ENCODE results near the gene GATAD2B.

GATAD2B gene

DNA sequence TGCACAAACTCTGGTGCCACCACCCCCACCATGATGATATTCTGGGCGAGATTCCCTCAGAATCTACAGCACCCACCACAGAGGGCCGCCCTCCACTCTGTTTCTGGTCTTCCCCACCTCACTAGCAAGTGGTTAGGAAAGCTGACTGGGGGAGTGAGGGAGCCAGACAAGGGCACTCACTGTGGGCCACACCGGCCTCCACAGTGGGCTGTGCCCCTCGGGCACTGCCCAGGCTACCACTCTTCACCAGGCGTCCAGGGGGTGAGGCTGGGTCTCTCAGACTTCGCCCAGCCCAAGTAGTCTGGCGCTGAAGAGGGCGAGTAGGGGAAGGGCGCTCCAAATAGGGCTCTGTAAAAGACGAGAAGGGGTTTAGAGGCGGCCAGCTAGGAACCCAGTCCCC lies 11.2 kb upstream of the GATAD2B start:
- no peaks in the 10 kb centered on the region for H3K4me1 ChIP-seq (ENCODE audit: insufficient read depth, low read length, poor library complexity, severe bottlenecking)
- no peaks in the 10 kb centered on the region for H4K20me1 ChIP-seq (ENCODE audit: insufficient read depth, low read length, poor library complexity, severe bottlenecking)
- no peak overlapping the region for H2AFZ ChIP-seq (ENCODE audit: low read length)
- TF ChIP-seq EZH2phosphoT487 (IDR thresholded peaks at IDR 0.05; ENCODE audit: borderline replicate concordance) = no peak
- TF ChIP-seq, protein P1, sequence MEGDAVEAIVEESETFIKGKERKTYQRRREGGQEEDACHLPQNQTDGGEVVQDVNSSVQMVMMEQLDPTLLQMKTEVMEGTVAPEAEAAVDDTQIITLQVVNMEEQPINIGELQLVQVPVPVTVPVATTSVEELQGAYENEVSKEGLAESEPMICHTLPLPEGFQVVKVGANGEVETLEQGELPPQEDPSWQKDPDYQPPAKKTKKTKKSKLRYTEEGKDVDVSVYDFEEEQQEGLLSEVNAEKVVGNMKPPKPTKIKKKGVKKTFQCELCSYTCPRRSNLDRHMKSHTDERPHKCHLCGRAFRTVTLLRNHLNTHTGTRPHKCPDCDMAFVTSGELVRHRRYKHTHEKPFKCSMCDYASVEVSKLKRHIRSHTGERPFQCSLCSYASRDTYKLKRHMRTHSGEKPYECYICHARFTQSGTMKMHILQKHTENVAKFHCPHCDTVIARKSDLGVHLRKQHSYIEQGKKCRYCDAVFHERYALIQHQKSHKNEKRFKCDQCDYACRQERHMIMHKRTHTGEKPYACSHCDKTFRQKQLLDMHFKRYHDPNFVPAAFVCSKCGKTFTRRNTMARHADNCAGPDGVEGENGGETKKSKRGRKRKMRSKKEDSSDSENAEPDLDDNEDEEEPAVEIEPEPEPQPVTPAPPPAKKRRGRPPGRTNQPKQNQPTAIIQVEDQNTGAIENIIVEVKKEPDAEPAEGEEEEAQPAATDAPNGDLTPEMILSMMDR (conservative IDR thresholded peaks at IDR 0.05; ENCODE audit: low read length) = no peak
- no peaks in the 10 kb centered on the region for H3K79me2 ChIP-seq (ENCODE audit: insufficient read depth, low read length)
- H3K27me3 ChIP-seq (ENCODE audit: insufficient read depth, low read length, poor library complexity, severe bottlenecking) = no peaks in the 10 kb centered on the region
- H3K4me3 ChIP-seq (ENCODE audit: low read length, poor library complexity, severe bottlenecking) = no peak overlapping the region
- peaks cover 35% of the 10 kb centered on the region; the same call in 1 of the 2 replicates for H3K36me3 ChIP-seq (ENCODE audit: insufficient read depth, low read length)
- no peaks in the 10 kb centered on the region for H3K9me3 ChIP-seq (ENCODE audit: insufficient read depth, low read depth, low read length)
- no peak overlapping the region for H3K4me2 ChIP-seq (ENCODE audit: low read depth, low read length, poor library complexity, severe bottlenecking)
- H3K9ac ChIP-seq (ENCODE audit: low read depth, low read length, poor library complexity, severe bottlenecking) = no peak overlapping the region
- H3K9me2 ChIP-seq (replicated peaks; ENCODE audit: low read depth, low read length) = no peaks in the 10 kb centered on the region
- H3F3A ChIP-seq (ENCODE audit: low read depth) = no peaks in the 10 kb centered on the region

DNA sequence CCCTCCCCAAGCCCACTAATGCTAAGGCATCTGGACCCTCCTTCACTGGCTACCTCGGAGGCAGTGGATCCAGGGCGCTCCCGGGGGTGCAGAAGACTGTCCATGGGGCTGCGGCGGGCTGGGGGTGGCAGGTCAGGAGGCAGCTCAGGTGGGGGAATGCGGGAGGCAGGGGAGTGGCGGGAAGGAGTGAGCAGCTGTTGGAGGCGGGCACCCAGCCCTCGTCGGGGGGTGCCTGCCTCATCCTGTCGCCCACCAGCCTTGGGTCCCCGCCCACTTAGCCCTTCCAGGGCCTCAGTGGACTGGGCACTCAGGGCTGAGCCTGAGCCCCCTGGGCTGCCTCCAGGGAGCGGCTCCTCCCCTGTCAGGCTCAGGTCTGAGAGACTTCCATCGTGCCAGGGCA lies 10.7 kb upstream of the GATAD2B start:
- Histone ChIP-seq H3K27me3 (ENCODE audit: insufficient read depth, low read length, poor library complexity, severe bottlenecking) (no peaks in the 10 kb centered on the region), H4K20me1 (ENCODE audit: insufficient read depth, low read length, poor library complexity, severe bottlenecking) (no peaks in the 10 kb centered on the region), H3K4me1 (ENCODE audit: insufficient read depth, low read length, poor library complexity, severe bottlenecking) (no peaks in the 10 kb centered on the region), H3K9me2 (replicated peaks; ENCODE audit: low read depth, low read length) (no peaks in the 10 kb centered on the region), H3K4me2 (ENCODE audit: low read depth, low read length, poor library complexity, severe bottlenecking) (no peak overlapping the region), H3K79me2 (ENCODE audit: insufficient read depth, low read length) (no peaks in the 10 kb centered on the region), H3K9ac (ENCODE audit: low read depth, low read length, poor library complexity, severe bottlenecking) (no peak overlapping the region), H3K9me3 (ENCODE audit: insufficient read depth, low read depth, low read length) (no peaks in the 10 kb centered on the region), H3F3A (ENCODE audit: low read depth) (no peaks in the 10 kb centered on the region), H3K36me3 (ENCODE audit: insufficient read depth, low read length) (peaks cover 35% of the 10 kb centered on the region; the same call in 1 of the 2 replicates), H2AFZ (ENCODE audit: low read length) (no peak overlapping the region), H3K4me3 (ENCODE audit: low read length, poor library complexity, severe bottlenecking) (no peak overlapping the region)
- no peak for TF ChIP-seq EZH2phosphoT487 (IDR thresholded peaks at IDR 0.05; ENCODE audit: borderline replicate concordance)
- TF ChIP-seq, protein P1 (conservative IDR thresholded peaks at IDR 0.05; ENCODE audit: low read length) = no peak

DNA sequence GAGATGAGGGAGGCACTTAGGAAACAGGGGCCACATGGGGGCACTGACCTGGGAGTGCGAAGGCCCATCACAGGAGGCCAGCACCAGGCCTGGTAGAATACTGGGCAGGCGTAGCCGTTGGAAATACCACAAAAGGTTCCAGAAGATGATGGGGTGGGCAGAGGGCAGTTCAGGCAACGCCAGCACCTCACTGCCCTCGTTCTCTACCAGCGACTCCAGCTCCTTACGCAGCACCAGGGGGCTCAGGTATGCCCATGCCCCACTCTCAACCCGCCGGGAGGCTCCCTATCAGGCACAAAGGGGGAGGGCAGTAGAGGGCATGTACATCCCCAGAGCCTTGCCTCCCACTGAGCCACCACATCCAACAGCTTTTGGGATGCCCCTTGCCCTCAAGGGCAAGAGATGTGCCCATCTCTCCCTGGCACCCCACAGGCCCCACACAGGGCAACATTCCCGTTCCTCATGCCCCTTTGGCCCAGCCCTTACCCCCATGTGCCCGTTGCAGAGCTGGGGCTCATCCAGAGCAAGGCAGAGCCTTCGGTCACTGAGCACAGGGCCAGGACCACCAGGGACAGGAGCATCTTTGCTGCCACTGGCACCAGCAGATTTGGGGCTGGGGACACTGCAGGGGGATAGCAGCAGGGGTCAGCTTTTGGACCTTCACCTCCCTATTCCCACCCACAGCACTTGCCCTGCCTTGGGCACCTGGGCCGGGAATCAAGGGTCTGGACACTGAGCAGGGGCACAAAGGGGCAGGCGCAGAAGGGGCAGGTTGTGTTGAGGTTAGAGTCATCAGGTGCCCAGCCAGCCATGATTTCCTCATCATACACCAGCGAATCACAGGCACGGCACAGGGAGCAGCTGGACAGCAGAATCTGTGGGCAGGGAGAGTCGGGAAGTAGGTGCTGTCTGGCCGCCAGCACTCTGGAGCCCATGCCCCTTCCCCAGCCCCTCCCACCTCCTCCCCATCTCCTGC lies 9.7 kb upstream of the GATAD2B start:
- H3F3A ChIP-seq (ENCODE audit: low read depth) = no peaks in the 10 kb centered on the region
- H3K4me2 ChIP-seq (ENCODE audit: low read depth, low read length, poor library complexity, severe bottlenecking) = no peak overlapping the region
- no peak overlapping the region for H2AFZ ChIP-seq (ENCODE audit: low read length)
- H3K79me2 ChIP-seq (ENCODE audit: insufficient read depth, low read length) = no peaks in the 10 kb centered on the region
- peaks cover 29% of the 10 kb centered on the region; the same call in 1 of the 2 replicates for H3K36me3 ChIP-seq (ENCODE audit: insufficient read depth, low read length)
- no peaks in the 10 kb centered on the region for H3K4me1 ChIP-seq (ENCODE audit: insufficient read depth, low read length, poor library complexity, severe bottlenecking)
- H3K9me2 ChIP-seq (replicated peaks; ENCODE audit: low read depth, low read length) = no peaks in the 10 kb centered on the region
- no peak overlapping the region for H3K4me3 ChIP-seq (ENCODE audit: low read length, poor library complexity, severe bottlenecking)
- H4K20me1 ChIP-seq (ENCODE audit: insufficient read depth, low read length, poor library complexity, severe bottlenecking) = no peaks in the 10 kb centered on the region
- H3K9me3 ChIP-seq (ENCODE audit: insufficient read depth, low read depth, low read length) = no peaks in the 10 kb centered on the region
- TF ChIP-seq, protein P1 (conservative IDR thresholded peaks at IDR 0.05; ENCODE audit: low read length) = no peak
- TF ChIP-seq EZH2phosphoT487 (IDR thresholded peaks at IDR 0.05; ENCODE audit: borderline replicate concordance) = no peak
- H3K27me3 ChIP-seq (ENCODE audit: insufficient read depth, low read length, poor library complexity, severe bottlenecking) = no peaks in the 10 kb centered on the region
- H3K9ac ChIP-seq (ENCODE audit: low read depth, low read length, poor library complexity, severe bottlenecking) = no peak overlapping the region

Measured in Loucy (cell line).